ENCODE data around the gene GGPS1.

DNA sequence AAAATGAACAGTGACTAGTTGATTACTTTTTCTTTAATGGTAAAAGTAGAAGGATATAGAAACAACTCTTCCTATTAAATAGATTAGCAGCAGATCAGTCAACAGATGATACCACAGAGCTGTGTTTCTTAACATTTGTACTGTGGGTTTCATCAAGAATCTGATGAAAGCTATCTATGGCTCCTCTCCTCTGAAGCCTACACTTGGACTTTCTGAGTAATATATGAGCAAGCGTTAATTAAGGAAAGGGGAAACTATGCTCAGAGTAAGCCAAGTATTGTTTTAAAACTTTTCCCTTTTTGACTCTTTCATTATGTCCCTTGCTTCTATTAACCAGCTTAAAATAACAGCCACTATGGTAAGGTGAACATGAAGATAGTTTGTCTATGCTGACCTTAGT is 11.2 kb upstream of the GGPS1 start:
- TF ChIP-seq, protein P1, sequence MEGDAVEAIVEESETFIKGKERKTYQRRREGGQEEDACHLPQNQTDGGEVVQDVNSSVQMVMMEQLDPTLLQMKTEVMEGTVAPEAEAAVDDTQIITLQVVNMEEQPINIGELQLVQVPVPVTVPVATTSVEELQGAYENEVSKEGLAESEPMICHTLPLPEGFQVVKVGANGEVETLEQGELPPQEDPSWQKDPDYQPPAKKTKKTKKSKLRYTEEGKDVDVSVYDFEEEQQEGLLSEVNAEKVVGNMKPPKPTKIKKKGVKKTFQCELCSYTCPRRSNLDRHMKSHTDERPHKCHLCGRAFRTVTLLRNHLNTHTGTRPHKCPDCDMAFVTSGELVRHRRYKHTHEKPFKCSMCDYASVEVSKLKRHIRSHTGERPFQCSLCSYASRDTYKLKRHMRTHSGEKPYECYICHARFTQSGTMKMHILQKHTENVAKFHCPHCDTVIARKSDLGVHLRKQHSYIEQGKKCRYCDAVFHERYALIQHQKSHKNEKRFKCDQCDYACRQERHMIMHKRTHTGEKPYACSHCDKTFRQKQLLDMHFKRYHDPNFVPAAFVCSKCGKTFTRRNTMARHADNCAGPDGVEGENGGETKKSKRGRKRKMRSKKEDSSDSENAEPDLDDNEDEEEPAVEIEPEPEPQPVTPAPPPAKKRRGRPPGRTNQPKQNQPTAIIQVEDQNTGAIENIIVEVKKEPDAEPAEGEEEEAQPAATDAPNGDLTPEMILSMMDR (IDR thresholded peaks at IDR 0.05), result no peak
- no peak for TF ChIP-seq POLR2A (IDR thresholded peaks at IDR 0.05)

All from lower leg skin (tissue), 3 donors.